GM23248 (cell line): ENCODE measurements around the gene MX1.

Experiments used
- EZH2 ChIP-seq: fragments of 200-600 bp; sonication (generic); IDR thresholded peaks from 2 replicates; pipeline ENCODE4 v1.6.1; 2018; ENCODE audit warnings: antibody characterized with exemption, mild to moderate bottlenecking; ENCODE audit not compliant: insufficient read depth, poor library complexity, severe bottlenecking
- EZH2phosphoT487 ChIP-seq: fragments of 200-600 bp; sonication (generic); IDR thresholded peaks from 2 replicates; pipeline ENCODE4 v1.6.1; 2018; ENCODE audit warnings: antibody characterized with exemption, moderate library complexity, mild to moderate bottlenecking, low read depth; ENCODE audit not compliant: insufficient read depth

DNA sequence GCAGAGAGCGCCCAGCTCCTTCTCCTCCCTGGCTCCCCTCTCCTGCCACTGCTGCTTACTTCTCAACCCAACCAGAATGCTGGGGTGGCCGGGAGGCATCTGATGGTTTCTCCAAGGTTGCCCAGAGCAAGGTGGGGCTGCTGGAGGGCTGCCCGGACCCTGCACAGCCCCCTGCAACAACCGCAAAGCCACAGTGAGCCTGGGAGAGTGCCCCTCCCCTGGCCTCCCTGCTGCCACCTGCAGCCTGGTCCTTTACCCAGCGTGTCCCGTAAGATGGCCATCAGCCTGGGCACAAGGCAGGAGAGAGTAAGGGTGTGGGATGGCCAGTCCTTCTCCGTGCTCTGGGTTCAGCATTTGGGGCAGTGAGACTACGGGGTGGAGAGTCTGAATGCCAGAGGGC lies 47.2 kb upstream of the MX1 start:
- no peak for TF ChIP-seq EZH2phosphoT487
- no peak for TF ChIP-seq EZH2
